Kidney (tissue), 14 donors: ENCODE results near the gene MSRB1. TPM values are rescaled to one million over a fixed set of nuclear protein-coding genes. Genes with fewer than 3 reads are reported as not detected.
A peak's percentile ranks its signal among the peaks of the same experiment; 100 is the strongest.

ENCODE experiments used
- DNase-seq, 5 donors: peaks; one replicate each; pipeline ENCODE4 v3.0.0-alpha.2; 2013 to 2020
- FAIRE-seq: peaks from 2 replicates; lab custom pipeline; 2012; peaks lifted over from hg19 to GRCh38; lab: Jason Lieb, UNC
- H3K27ac ChIP-seq, 2 donors: one replicate each; pipeline ENCODE4 v1.7.0; 2013; ENCODE audit warnings: low read depth in 2 of 2, low read length in 2 of 2, inconsistent platforms in 1 of 2
- H3K27me3 ChIP-seq: one replicate; pipeline ENCODE4 v1.7.1; 2013; ENCODE audit warnings: low read length, inconsistent platforms; ENCODE audit not compliant: control insufficient read depth, insufficient read depth
- H3K36me3 ChIP-seq, 3 donors: one replicate each; pipeline versions ENCODE4 v1.7.0 to v1.7.1; 2013; ENCODE audit warnings: low read length in 3 of 3, control low read depth in 1 of 3, inconsistent platforms in 1 of 3; ENCODE audit not compliant: insufficient read depth in 3 of 3, control insufficient read depth in 2 of 3
- H3K4me1 ChIP-seq, 3 donors: one replicate each; pipeline versions ENCODE4 v1.7.0 to v1.7.1; 2013; ENCODE audit warnings: low read length in 3 of 3, inconsistent platforms in 1 of 3, low read depth in 1 of 3; ENCODE audit not compliant: control insufficient read depth in 2 of 3, insufficient read depth in 2 of 3
- H3K4me3 ChIP-seq, 3 donors: one replicate each; pipeline versions ENCODE4 v1.7.0 to v1.8.1; 2013; ENCODE audit warnings: low read length in 3 of 3, control low read depth in 1 of 3, inconsistent platforms in 1 of 3
- H3K9ac ChIP-seq, 3 donors: one replicate each; pipeline versions ENCODE4 v1.7.0 to v1.7.1; 2013; ENCODE audit warnings: low read length in 3 of 3, control low read depth in 1 of 3, inconsistent platforms in 1 of 3
- H3K9me3 ChIP-seq, 3 donors: one replicate each; pipeline versions ENCODE4 v1.7.0 to v1.7.1; 2013; ENCODE audit warnings: low read length in 3 of 3, control low read depth in 1 of 3, inconsistent platforms in 1 of 3; ENCODE audit not compliant: control insufficient read depth in 2 of 3, insufficient read depth in 1 of 3
- intact Hi-C: fragments of 100-400 bp; cut with DNase I; formaldehyde crosslinking; loops from one replicate; pipeline ENCODE4 v1.11.1; 2022
- polyA plus RNA-seq: library from polyadenylated mRNA; stranded (reverse); fragments of 350-450 nt; fragmentation: Illumina TruSeq; extraction: RNeasy Lipid Tissue Mini Kit (QIAGEN cat#74804); gene quantifications from one replicate; pipeline ENCODE4 v1.2.3, GENCODE V29; 2014; ENCODE audit warnings: low read depth, low replicate concordance; ENCODE audit not compliant: insufficient read depth
- total RNA-seq: library from RNA; stranded (reverse); fragmentation: NEBNext Ultra II Directional; extraction: Animal tissue kit (Norgen Biotek cat#: 25700); gene quantifications from one replicate; pipeline ENCODE4 v1.2.1, GENCODE V29; 2021
- TF ChIP-seq, protein P1 (sequence below): IDR thresholded peaks from 3 replicates; pipeline ENCODE4 v1.5.1; 2012; ENCODE audit warnings: mild to moderate bottlenecking, moderate library complexity, borderline replicate concordance; ENCODE audit not compliant: insufficient read depth; ENCODE audit errors: extremely low read depth
- donor health status: control.
- donor health status: control.
- donor health status: control.
- donor health status: control.
- donor health status: control.
- donor health status: DM: yes; HTN: yes; CAD: no.
- donor health status: Normal renal cell carcinoma (clear cell type).

The MSRB1 gene
- total and polyA plus RNA-seq, 2 donors from 2014 or later = 32.0 to 189 TPM

GRCh38 chr16:1895068-1895467 lies 47.9 kb downstream of the MSRB1 start:
- Histone ChIP-seq H3K4me1 (no peaks in the 10 kb centered on the region), H3K27me3 (no peaks in the 10 kb centered on the region), H3K36me3 (no peaks in the 10 kb centered on the region), H3K27ac (no peak overlapping the region), H3K4me3 (no peak overlapping the region), H3K9me3 (no peaks in the 10 kb centered on the region), H3K9ac (no peak overlapping the region)
- TF ChIP-seq, protein P1, sequence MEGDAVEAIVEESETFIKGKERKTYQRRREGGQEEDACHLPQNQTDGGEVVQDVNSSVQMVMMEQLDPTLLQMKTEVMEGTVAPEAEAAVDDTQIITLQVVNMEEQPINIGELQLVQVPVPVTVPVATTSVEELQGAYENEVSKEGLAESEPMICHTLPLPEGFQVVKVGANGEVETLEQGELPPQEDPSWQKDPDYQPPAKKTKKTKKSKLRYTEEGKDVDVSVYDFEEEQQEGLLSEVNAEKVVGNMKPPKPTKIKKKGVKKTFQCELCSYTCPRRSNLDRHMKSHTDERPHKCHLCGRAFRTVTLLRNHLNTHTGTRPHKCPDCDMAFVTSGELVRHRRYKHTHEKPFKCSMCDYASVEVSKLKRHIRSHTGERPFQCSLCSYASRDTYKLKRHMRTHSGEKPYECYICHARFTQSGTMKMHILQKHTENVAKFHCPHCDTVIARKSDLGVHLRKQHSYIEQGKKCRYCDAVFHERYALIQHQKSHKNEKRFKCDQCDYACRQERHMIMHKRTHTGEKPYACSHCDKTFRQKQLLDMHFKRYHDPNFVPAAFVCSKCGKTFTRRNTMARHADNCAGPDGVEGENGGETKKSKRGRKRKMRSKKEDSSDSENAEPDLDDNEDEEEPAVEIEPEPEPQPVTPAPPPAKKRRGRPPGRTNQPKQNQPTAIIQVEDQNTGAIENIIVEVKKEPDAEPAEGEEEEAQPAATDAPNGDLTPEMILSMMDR = no peak
- intact Hi-C loops = no loop called here
- DNase-seq (peak in 1 of 5 donors; percentile 18), FAIRE-seq (no peak)

DNA sequence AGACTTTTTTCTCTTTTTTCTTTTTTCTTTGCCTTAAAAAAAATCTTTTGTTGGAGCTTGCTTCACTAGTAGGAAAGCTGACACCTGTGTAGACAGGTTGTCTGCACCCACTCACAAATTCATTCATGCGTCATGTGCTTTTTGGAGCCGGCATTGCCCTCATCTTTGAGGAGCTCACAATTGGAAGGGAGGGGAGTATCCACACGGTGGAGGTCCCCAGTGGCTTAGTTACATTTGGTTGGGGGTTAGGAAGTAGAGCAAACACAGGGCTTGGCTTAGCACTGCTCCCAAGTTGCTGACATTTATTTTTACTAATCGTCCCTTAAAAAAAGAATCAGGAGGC lies 52.3 kb downstream of the MSRB1 start:
- no peak overlapping the region for H3K27ac ChIP-seq
- H3K27me3 ChIP-seq = no peaks in the 10 kb centered on the region
- intact Hi-C loops = no loop called here
- DNase-seq (peak in 2 of 5 donors; percentile 39 to 46), FAIRE-seq (no peak)
- H3K9me3 ChIP-seq = no peaks in the 10 kb centered on the region
- no peaks in the 10 kb centered on the region for H3K36me3 ChIP-seq
- no peak overlapping the region for H3K9ac ChIP-seq
- no peak overlapping the region for H3K4me3 ChIP-seq
- TF ChIP-seq, protein P1 = no peak
- H3K4me1 ChIP-seq = no peaks in the 10 kb centered on the region

DNA sequence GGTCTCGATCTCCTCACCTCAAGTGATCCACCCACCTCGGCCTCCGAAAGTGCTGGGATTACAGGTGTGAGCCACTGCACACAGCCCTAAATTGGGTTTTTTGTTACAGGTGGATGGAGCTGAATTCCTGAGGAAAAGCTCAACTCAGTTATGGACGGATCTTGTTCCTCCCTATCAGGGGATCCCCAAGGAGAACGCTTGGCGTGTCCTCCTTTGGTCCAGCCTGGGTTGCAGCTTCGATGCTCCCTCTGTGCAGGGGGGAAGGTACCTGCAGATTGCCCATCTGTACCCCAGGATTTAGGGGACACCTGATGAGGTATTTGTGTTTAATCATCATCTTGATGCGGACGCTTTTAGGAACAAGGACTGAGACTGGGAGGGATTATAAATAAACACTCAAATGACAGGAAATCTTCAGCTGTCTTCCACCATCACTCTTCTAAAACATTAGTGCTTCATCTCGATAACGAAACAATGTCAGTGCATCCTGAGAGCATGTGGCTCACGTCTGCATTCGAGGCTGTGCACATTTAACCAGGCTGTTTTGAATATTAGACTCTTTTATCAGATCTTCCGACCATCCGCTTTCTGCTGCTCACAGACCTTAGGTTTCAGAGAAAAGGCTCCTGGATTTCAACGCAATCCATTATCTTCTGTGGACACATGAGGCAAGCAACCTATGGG lies 52.8 kb downstream of the MSRB1 start:
- TF ChIP-seq, protein P1 = no peak
- Histone ChIP-seq H3K36me3 (no peaks in the 10 kb centered on the region), H3K27me3 (no peaks in the 10 kb centered on the region), H3K9me3 (no peaks in the 10 kb centered on the region), H3K27ac (no peak overlapping the region), H3K4me3 (no peak overlapping the region), H3K9ac (no peak overlapping the region), H3K4me1 (no peaks in the 10 kb centered on the region)
- FAIRE-seq = no peak
- DNase-seq = peak in 1 of 5 donors; percentile 19
- intact Hi-C loops = no loop called here

Other genes starting within 250 kb of the MSRB1 start
- 67.7 TPM for gene MAPK8IP3, start 237.0 kb downstream of the MSRB1 start, total RNA-seq
- 10.6 TPM for gene MAPK8IP3, start 237.0 kb downstream of the MSRB1 start, polyA plus RNA-seq
- gene NME3, start 171.7 kb downstream of the MSRB1 start, total RNA-seq = 70.8 TPM
- 123 TPM for gene NME3, start 171.7 kb downstream of the MSRB1 start, polyA plus RNA-seq
- gene EME2, start 170.4 kb downstream of the MSRB1 start, total RNA-seq = 23.8 TPM
- gene EME2, start 170.4 kb downstream of the MSRB1 start, polyA plus RNA-seq = 5.1 TPM
- gene MRPS34, start 170.1 kb downstream of the MSRB1 start, total RNA-seq = 61.7 TPM
- gene MRPS34, start 170.1 kb downstream of the MSRB1 start, polyA plus RNA-seq = 187 TPM
- 57.7 TPM for gene SPSB3, start 160.6 kb downstream of the MSRB1 start, total RNA-seq
- 55.1 TPM for gene SPSB3, start 160.6 kb downstream of the MSRB1 start, polyA plus RNA-seq
- 42.8 TPM for gene NUBP2, start 160.2 kb downstream of the MSRB1 start, total RNA-seq
- 71.1 TPM for gene NUBP2, start 160.2 kb downstream of the MSRB1 start, polyA plus RNA-seq
- 1.4 TPM for gene IGFALS, start 149.5 kb downstream of the MSRB1 start, total RNA-seq
- gene IGFALS, start 149.5 kb downstream of the MSRB1 start, polyA plus RNA-seq = 2.9 TPM
- gene HAGH, start 116.4 kb downstream of the MSRB1 start, total RNA-seq = 48.1 TPM
- 258 TPM for gene HAGH, start 116.4 kb downstream of the MSRB1 start, polyA plus RNA-seq
- 36.4 TPM for gene FAHD1, start 116.0 kb downstream of the MSRB1 start, total RNA-seq
- gene FAHD1, start 116.0 kb downstream of the MSRB1 start, polyA plus RNA-seq = 108 TPM
- gene MEIOB, start 71.0 kb downstream of the MSRB1 start, total RNA-seq = 0.16 TPM
- 1.4 TPM for gene MEIOB, start 71.0 kb downstream of the MSRB1 start, polyA plus RNA-seq
- 0.19 TPM for gene HS3ST6, start 24.8 kb downstream of the MSRB1 start, total RNA-seq
- 0.73 TPM for gene HS3ST6, start 24.8 kb downstream of the MSRB1 start, polyA plus RNA-seq
- not detected for gene RPL3L, start 11.5 kb upstream of the MSRB1 start, total RNA-seq
- gene RPL3L, start 11.5 kb upstream of the MSRB1 start, polyA plus RNA-seq = not detected
- gene NDUFB10, start 16.3 kb upstream of the MSRB1 start, total RNA-seq = 123 TPM
- gene NDUFB10, start 16.3 kb upstream of the MSRB1 start, polyA plus RNA-seq = 432 TPM
- gene RPS2, start 21.6 kb upstream of the MSRB1 start, total RNA-seq = 1,550 TPM
- 2,018 TPM for gene RPS2, start 21.6 kb upstream of the MSRB1 start, polyA plus RNA-seq
- not detected for gene RNF151, start 23.7 kb upstream of the MSRB1 start, total RNA-seq
- gene RNF151, start 23.7 kb upstream of the MSRB1 start, polyA plus RNA-seq = not detected
- gene TBL3, start 28.9 kb upstream of the MSRB1 start, total RNA-seq = 33.3 TPM
- 38.5 TPM for gene TBL3, start 28.9 kb upstream of the MSRB1 start, polyA plus RNA-seq
- gene NOXO1, start 38.3 kb upstream of the MSRB1 start, total RNA-seq = 0.57 TPM
- gene NOXO1, start 38.3 kb upstream of the MSRB1 start, polyA plus RNA-seq = 0.58 TPM
- 25.0 TPM for gene GFER, start 41.0 kb upstream of the MSRB1 start, total RNA-seq
- 45.6 TPM for gene GFER, start 41.0 kb upstream of the MSRB1 start, polyA plus RNA-seq
- 2.2 TPM for gene SYNGR3, start 46.8 kb upstream of the MSRB1 start, total RNA-seq
- 4.6 TPM for gene SYNGR3, start 46.8 kb upstream of the MSRB1 start, polyA plus RNA-seq
- gene ZNF598, start 66.6 kb upstream of the MSRB1 start, total RNA-seq = 34.9 TPM
- 14.3 TPM for gene ZNF598, start 66.6 kb upstream of the MSRB1 start, polyA plus RNA-seq
- not detected for gene NPW, start 76.6 kb upstream of the MSRB1 start, total RNA-seq
- not detected for gene NPW, start 76.6 kb upstream of the MSRB1 start, polyA plus RNA-seq
- 238 TPM for gene NHERF2, start 83.7 kb upstream of the MSRB1 start, total RNA-seq
- 405 TPM for gene NHERF2, start 83.7 kb upstream of the MSRB1 start, polyA plus RNA-seq
- gene NTHL1, start 104.6 kb upstream of the MSRB1 start, total RNA-seq = 15.3 TPM
- 36.0 TPM for gene NTHL1, start 104.6 kb upstream of the MSRB1 start, polyA plus RNA-seq
- gene TSC2, start 104.8 kb upstream of the MSRB1 start, total RNA-seq = 151 TPM
- gene TSC2, start 104.8 kb upstream of the MSRB1 start, polyA plus RNA-seq = 40.0 TPM
- 88.3 TPM for gene PKD1, start 192.7 kb upstream of the MSRB1 start, total RNA-seq
- 16.2 TPM for gene PKD1, start 192.7 kb upstream of the MSRB1 start, polyA plus RNA-seq
- 1.5 TPM for gene RAB26, start 205.4 kb upstream of the MSRB1 start, total RNA-seq
- gene RAB26, start 205.4 kb upstream of the MSRB1 start, polyA plus RNA-seq = 3.0 TPM
- gene TRAF7, start 212.6 kb upstream of the MSRB1 start, total RNA-seq = 66.8 TPM
- 26.1 TPM for gene TRAF7, start 212.6 kb upstream of the MSRB1 start, polyA plus RNA-seq